Fibroblast of lung (primary cell): ENCODE results near the gene OR3A3.

Source experiments
- CTCF ChIP-seq, 2 donors: IDR thresholded peaks in 1 of 2; conservative IDR thresholded peaks in 1 of 2; 1 replicate in 1 of 2; 2 replicates in 1 of 2; pipeline ENCODE4 v1.5.1; 2011 to 2012; ENCODE audit warnings: low read length in 2 of 2, control low read depth in 1 of 2, inconsistent platforms in 1 of 2, low read depth in 1 of 2, mild to moderate bottlenecking in 1 of 2
- EZH2 ChIP-seq: IDR thresholded peaks from 2 replicates; pipeline ENCODE4 v1.5.1; 2012; ENCODE audit warnings: low read length, control low read depth, mild to moderate bottlenecking; ENCODE audit errors: missing control alignments

- no peak for TF ChIP-seq CTCF (conservative IDR thresholded peaks at IDR 0.05 in 1 of 2, IDR thresholded peaks at IDR 0.05 in 1 of 2; ENCODE audit: low read depth in 1 of 2, low read length in 2 of 2)
- TF ChIP-seq EZH2, result no peak
Measured at GRCh38 chr17:3433741-3434140, 22.6 kb downstream of the OR3A3 start, which contains the start of gene OR1E2.
